Activated naive CD8-positive, alpha-beta T cell treated with anti-CD3 and anti-CD28 coated beads for 36 hours (primary cell): Measurements from ENCODE around the gene KIRREL3. TPM values are rescaled to one million over a fixed set of nuclear protein-coding genes. Genes with fewer than 3 reads are reported as not detected.

Experiments used
- DNase-seq: peaks from one replicate; pipeline ENCODE4 v3.0.0; 2021
- H3K27ac Mint-ChIP-seq: one replicate; pipeline ENCODE4 v1.8.0; 2022; ENCODE audit warnings: mild to moderate bottlenecking, moderate library complexity, mixed read lengths
- H3K27me3 Mint-ChIP-seq: one replicate; pipeline ENCODE4 v1.8.0; 2022; ENCODE audit warnings: mild to moderate bottlenecking, mixed read lengths
- H3K36me3 Mint-ChIP-seq: one replicate; pipeline ENCODE4 v1.8.0; 2021; ENCODE audit warnings: mild to moderate bottlenecking, mixed read lengths
- H3K4me1 Mint-ChIP-seq: one replicate; pipeline ENCODE4 v1.8.0; 2021; ENCODE audit warnings: mixed read lengths
- H3K4me3 Mint-ChIP-seq: one replicate; pipeline ENCODE4 v1.8.0; 2022; ENCODE audit warnings: mild to moderate bottlenecking, moderate library complexity, mixed read lengths
- H3K9me3 Mint-ChIP-seq: one replicate; pipeline ENCODE4 v1.8.0; 2022; ENCODE audit warnings: mixed read lengths
- total RNA-seq, 2 experiments: library from RNA; stranded (reverse); gene quantifications; one replicate each; pipeline ENCODE4 v1.2.3, GENCODE V29; 2021

Gene KIRREL3
- total RNA-seq, 2 experiments from 2014 or later, result not detected

DNA sequence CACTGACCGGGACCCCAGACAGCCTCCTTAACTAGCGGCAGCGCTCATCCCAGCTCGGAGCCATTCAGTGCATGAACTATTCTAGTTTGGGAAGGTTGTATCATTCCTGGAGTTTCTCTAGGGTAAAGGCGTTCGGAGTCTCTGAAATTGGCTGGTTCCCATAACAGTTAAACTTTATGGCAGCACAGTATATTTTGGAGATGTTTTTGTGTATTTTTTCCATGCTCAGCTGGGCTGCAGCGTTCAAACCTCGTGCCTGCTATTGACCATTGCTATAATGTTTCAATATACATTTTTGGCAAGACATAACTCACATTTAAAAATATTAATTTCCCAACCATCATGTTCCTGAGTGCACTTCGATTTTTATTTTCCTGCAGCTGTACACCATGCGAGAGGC is 475.4 kb downstream of the KIRREL3 start:
- Mint-ChIP-seq H3K27me3 (no peaks in the 10 kb centered on the region), H3K36me3 (no peaks in the 10 kb centered on the region), H3K4me3 (no peak overlapping the region), H3K9me3 (no peaks in the 10 kb centered on the region), H3K4me1 (no peaks in the 10 kb centered on the region), H3K27ac (no peak overlapping the region)
- no peak for DNase-seq

DNA sequence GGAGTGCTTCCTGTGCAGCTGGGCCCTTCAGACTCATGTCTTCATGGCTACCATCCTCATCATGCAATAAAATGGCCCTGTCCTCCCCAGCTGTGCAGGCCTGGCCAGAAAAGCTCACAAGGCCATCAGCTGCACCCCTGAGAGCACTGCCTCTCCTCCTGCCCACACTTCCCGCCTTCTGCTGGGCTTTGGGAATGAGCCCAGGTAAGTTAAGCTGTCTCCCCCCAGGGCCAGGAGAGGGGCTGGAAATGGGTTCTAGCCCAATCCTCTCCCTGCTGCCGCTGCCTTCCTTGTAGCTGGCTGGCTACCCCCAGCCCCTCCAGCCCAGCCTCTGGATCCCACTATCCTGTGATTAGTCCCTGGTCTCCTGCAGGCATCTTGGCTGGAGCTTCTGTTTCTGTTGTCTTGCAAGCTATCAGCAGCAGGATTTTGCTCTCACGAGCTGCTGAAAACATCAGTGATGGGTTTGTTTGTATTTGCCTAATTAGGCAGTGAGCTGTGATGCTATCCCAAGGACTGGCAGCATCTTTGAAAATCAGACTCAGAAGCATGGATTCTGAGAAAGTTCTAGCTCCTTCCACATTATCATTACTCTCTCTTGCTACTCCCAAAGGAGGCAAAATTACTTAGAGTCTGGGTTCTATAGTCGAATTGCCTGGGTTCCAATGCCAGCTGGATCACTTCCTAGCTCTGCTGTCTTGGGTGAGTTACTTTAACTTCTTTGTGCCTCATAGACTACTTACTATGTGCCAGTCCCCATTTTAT is 476.9 kb downstream of the KIRREL3 start:
- Mint-ChIP-seq H3K4me1 (no peaks in the 10 kb centered on the region), H3K9me3 (no peaks in the 10 kb centered on the region), H3K27me3 (no peaks in the 10 kb centered on the region), H3K4me3 (no peak overlapping the region), H3K36me3 (no peaks in the 10 kb centered on the region), H3K27ac (no peak overlapping the region)
- no peak for DNase-seq

DNA sequence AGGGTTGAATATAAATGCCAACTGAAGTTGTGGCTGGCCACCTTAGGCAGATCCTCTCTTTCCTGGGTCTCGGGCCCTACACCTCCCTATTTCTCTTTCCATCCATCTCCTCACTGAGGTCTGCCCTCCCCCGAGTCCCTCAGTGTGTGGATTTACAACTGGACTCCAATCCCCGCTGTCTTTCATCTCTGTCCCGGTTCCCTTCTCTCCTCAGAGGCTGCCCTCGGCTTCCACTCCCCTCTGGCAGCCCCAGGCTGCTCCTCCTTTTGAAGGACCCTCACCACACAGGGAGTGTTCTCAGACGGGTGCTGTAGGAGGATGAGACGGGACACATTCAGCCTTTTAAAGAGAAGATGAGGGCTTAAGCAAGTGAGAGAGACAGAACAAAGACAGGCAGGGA is 478.0 kb downstream of the KIRREL3 start:
- Mint-ChIP-seq H3K4me1 (no peaks in the 10 kb centered on the region), H3K36me3 (no peaks in the 10 kb centered on the region), H3K4me3 (no peak overlapping the region), H3K9me3 (no peaks in the 10 kb centered on the region), H3K27ac (no peak overlapping the region), H3K27me3 (peaks cover 3% of the 10 kb centered on the region)
- DNase-seq, result no peak

DNA sequence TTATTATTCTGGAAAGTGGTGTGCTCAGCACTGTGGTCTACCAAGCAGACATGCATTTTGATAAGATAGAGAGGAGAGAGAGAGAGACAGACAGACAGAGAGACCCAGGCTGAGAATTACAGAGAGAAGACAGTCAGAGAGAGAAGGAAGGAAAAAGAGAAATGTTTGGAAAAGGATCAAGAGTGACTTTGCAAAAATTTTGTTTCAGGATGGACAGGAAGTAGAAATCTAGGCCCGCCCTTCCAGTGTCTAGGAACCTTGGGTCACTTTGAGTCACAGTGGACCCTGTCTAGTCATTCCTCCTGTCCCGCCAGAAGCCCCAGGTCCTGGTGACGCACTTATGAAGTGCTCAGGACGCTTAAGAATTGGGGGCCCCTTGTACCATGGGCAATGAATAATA is 478.4 kb downstream of the KIRREL3 start:
- no peak overlapping the region for H3K4me3 Mint-ChIP-seq
- no peaks in the 10 kb centered on the region for H3K4me1 Mint-ChIP-seq
- H3K27ac Mint-ChIP-seq, result no peak overlapping the region
- no peak for DNase-seq
- H3K9me3 Mint-ChIP-seq, result no peaks in the 10 kb centered on the region
- no peaks in the 10 kb centered on the region for H3K36me3 Mint-ChIP-seq
- H3K27me3 Mint-ChIP-seq, result peaks cover 3% of the 10 kb centered on the region

DNA sequence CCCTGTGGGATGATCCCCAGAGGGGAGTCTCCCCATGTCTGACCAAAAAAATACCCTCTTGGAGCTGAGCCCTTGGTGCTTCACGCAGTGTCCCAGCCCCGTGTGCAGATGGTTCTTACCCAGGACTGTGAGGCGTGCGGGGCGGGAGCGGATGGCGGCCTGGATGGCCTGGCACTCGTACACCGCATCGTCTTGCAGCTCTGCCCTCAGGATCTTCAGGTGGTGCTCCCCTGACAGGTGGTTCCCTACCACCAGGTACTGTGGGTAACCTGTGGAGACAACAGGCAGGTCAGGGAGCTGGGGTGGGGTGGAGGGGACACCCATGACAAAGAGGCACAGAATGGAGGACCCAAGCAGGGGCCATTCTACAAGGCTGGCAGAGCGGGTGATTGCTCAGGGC is 479.4 kb downstream of the KIRREL3 start:
- DNase-seq, result no peak
- no peaks in the 10 kb centered on the region for H3K4me1 Mint-ChIP-seq
- no peaks in the 10 kb centered on the region for H3K9me3 Mint-ChIP-seq
- peaks cover 3% of the 10 kb centered on the region for H3K27me3 Mint-ChIP-seq
- no peak overlapping the region for H3K27ac Mint-ChIP-seq
- H3K36me3 Mint-ChIP-seq, result no peaks in the 10 kb centered on the region
- H3K4me3 Mint-ChIP-seq, result no peak overlapping the region

DNA sequence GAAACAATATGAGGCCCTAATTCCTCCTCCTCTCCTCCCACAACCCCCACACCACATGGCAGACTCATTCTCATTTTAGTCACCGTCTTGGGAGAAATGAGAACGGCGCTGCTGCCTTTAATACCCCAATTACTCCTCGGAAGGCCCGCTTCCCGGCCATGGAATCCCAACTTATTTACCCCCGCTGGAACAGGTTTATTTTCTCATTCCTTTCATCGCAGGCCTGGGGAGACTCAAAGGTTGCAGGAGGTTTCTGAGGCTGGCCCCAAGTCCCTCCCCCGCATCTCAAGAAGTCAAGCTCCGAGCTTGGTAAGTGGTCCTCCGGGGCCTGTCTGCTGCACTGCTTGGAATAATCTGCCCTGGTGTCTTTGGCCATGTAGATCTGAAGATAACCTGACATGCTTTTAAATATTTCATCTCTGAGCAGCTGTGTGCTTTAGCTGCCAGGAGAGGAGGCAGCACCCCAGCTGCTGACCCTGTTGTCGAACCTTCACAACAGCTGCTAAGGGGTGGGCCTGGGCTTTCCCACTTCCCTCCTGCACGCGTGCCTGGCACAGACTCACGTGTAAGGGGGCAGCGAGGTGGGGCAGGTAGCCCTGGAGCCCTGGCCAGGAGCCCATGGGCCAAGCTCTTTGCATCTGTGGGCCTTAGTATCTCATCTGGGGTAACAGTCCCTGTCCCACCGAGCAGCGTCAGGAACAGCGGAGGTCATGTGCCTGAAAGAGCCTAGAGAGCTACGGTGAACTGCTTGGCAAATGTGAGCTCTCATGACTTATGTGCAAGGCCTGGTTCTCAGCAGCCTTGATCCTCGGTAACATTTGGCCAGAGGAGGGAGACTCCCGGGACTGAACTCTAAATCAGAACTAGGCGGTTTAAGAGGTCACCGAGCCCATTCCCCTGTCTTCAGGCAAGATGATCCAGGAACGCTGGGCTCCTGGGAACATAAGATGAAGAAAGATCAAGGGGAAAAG is 480.5 kb downstream of the KIRREL3 start:
- Mint-ChIP-seq H3K27ac (no peak overlapping the region), H3K36me3 (no peaks in the 10 kb centered on the region), H3K9me3 (no peaks in the 10 kb centered on the region), H3K4me3 (no peak overlapping the region), H3K4me1 (no peaks in the 10 kb centered on the region), H3K27me3 (peaks cover 3% of the 10 kb centered on the region)
- no peak for DNase-seq

DNA sequence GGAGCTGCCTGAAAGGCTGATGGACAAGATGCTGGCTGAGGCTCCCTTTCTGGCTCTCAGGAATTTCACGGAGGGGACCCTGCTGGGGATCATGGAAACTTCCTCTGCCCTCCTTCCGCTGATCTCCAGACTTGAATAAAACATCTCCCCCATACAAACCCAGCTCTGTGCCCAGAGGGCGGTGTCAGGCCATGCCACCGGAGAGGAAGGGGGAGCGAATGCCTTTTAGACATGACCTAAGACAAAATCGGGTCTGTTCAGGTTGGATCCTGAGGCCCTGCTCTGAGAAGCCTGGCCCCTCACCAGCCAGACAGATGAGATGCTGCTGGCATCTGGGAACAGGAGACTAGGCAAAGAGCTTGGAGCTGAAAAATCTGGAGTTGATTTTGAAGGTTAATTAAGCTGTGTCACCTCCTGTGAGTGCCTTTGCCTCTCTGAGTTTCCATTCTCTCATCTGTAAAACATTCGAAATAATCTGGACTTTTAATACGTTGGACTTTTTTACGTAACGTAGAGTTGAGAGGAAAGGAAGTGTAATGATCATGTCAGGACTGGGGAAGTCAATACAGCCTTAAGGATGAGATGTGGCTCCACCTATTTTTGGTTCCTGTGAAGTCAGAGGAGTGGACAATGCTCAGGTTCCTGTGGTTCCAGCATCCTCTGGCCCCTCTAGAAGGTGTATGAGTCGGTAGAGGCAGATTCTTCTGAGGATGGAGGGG is 481.4 kb downstream of the KIRREL3 start:
- H3K4me3 Mint-ChIP-seq, result no peak overlapping the region
- H3K9me3 Mint-ChIP-seq, result no peaks in the 10 kb centered on the region
- H3K27ac Mint-ChIP-seq, result no peak overlapping the region
- no peaks in the 10 kb centered on the region for H3K4me1 Mint-ChIP-seq
- no peaks in the 10 kb centered on the region for H3K36me3 Mint-ChIP-seq
- peaks cover 3% of the 10 kb centered on the region for H3K27me3 Mint-ChIP-seq
- no peak for DNase-seq

DNA sequence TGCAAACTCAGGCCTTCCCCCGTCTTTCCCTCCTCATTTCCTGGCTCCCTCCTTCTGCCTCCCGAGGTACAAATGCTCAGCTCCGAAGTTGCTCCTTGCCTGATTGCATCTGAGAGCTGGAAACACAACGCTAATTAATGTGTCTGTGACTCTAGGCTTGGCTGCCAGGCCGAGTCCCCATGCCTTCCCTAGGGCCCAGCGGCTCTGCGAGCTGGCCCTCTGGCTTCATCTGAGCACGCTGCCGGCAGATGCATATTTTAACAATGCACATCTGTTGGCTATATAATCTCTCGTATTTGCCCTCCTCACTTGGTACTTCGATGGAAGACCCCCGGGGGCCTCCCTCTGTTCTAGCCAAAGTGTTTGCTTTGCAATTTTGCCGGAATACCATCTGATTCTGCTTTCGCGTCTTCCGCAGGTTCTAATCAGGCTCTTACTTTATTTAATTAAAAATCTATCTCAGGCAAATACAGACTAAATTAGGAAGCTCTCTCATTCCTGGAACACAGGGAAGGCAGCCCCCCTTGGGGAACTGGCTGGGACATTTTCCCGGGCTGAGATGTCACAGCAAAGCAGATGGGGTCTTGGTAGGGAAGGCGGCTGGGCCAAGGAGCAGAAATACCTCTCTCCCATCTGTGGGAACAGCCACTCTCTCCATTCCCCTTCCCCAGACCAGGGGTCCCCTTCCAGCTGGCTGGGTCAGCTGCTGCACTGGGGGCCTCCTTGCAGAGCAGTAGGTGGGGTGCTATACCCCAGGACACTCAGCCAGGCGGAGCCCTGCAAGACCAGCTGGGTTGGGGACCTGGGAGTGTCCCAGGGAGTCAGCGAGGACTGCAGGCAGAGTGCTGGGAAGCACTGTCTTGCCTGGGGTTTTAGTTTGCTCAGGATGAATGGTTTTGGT is 482.2 kb downstream of the KIRREL3 start:
- Mint-ChIP-seq H3K36me3 (no peaks in the 10 kb centered on the region), H3K27ac (no peak overlapping the region), H3K4me3 (no peak overlapping the region), H3K9me3 (no peaks in the 10 kb centered on the region), H3K27me3 (peaks cover 3% of the 10 kb centered on the region), H3K4me1 (no peaks in the 10 kb centered on the region)
- DNase-seq, result no peak

DNA sequence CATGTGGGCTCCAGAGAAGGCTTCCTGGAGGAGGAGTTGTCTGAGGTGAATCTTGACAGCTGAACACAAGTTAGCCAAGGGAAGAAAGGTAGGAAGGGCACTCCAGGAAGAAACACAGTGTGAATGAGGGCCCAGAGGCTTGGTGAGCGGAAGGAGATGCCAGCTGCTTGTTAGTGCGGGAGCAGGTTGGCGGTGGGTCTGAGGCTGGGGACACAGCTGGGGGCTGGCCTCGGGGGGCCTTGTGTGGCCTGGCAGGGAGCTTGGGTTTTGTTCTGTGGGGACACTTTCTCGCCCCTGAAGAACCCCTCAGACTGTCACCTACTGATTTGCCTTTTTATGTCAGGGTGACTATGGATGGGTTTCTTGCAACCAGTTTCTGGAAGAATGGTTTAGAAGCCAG is 485.1 kb downstream of the KIRREL3 start:
- Mint-ChIP-seq H3K27ac (no peak overlapping the region), H3K4me1 (no peaks in the 10 kb centered on the region), H3K9me3 (no peaks in the 10 kb centered on the region), H3K4me3 (no peak overlapping the region), H3K36me3 (no peaks in the 10 kb centered on the region), H3K27me3 (peaks cover 3% of the 10 kb centered on the region)
- no peak for DNase-seq

DNA sequence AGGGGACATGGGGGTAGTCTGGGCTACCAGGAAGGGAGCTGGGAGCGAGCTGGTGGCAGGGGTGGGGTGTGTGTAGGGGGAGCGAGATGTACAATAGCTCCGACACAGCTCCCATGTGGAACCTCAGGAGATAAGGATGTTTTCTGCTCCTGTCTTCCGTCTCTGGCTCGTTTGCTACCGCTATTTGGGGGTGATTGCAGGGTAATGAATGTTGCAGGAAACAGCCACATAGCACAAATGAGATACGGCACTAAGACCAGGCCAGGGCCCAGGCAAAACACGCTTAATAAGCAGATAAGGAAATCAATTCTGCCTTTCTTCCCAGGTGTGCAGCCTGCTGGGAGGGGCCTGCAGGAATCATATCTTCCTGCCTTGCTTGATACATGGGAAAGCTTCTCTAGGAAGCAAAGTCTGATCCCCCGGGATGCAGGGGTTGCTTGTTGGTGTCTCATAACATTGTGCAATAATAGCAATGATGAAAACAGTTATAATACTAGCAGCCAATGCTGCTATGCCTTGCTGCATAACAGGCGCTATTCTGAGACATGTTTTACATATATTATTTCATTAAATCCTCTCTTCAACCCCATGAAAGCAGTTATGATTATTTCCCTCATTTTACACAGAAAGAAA is 486.4 kb downstream of the KIRREL3 start:
- Mint-ChIP-seq H3K4me3 (no peak overlapping the region), H3K9me3 (no peaks in the 10 kb centered on the region), H3K36me3 (no peaks in the 10 kb centered on the region), H3K27ac (no peak overlapping the region), H3K27me3 (peaks cover 3% of the 10 kb centered on the region), H3K4me1 (no peaks in the 10 kb centered on the region)
- DNase-seq, result no peak

DNA sequence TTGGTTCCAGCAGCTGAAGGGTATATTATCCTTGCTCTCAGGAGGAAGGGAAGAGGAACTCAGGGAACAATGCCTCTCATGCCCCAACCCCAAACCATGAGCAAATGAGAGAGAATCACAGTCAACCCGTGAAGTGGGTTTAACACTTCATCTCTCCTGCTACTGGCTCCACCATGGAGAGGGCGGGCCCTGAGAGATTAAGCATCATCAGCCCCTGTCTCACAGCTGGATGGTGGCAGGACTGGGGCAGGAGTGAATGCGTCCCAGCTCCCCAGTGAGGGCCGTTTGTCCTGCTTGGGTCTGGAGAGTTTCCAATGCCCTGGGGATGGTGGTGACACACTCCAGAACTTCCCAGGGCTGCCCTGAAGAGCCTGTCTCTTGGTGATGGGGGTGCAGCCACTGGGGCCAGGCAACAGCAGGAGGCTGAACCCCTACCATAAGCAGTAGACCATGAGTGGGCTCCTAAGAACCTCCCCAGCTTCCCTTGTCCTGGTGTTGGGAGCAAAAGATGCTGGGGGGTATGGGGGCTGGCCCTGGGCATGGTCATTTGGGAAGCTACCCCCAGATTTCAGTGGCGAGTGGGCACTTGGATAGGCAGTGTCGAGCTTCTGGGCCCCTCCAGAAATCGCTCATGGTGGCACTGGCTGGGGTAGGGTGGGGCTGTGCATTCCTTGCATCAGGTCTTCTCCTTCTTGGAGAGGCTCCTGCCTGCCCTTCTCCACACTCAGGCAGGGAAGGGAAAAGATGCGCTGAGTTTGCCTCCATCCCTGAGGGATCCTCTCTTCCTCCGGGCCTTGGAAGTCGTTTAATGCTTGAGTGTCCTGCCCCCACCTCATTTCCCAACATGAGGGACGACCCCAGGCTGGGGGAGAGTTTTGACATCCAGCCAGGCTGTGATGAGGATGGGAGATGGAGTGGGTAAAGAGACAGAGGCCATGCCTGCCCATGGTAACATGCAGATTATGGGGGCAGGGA is 487.5 kb downstream of the KIRREL3 start:
- H3K4me1 Mint-ChIP-seq, result no peaks in the 10 kb centered on the region
- H3K4me3 Mint-ChIP-seq, result no peak overlapping the region
- peaks cover 1% of the 10 kb centered on the region for H3K27me3 Mint-ChIP-seq
- H3K36me3 Mint-ChIP-seq, result no peaks in the 10 kb centered on the region
- H3K9me3 Mint-ChIP-seq, result no peaks in the 10 kb centered on the region
- DNase-seq, result no peak
- H3K27ac Mint-ChIP-seq, result no peak overlapping the region

DNA sequence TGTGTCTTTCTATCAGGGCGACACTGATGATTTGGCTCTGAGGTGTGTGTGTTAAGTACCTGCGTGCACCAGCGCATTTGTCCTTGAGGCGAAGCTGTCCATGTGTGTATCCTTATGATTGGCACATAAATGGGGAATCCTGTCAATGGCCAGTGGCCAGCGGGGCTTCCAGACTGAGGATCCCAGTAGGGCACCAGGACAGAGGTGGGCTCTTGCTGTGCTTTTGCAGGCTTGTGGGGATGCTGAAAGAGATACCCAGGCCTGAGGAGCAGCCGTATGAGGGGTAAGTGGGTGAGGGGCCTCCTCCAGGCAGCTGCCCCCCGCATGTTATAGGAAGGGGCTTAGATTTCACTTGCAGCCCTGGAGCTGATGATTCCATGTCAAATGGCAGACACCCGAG is 488.3 kb downstream of the KIRREL3 start:
- no peaks in the 10 kb centered on the region for H3K4me1 Mint-ChIP-seq
- H3K4me3 Mint-ChIP-seq, result no peak overlapping the region
- no peak overlapping the region for H3K27ac Mint-ChIP-seq
- no peaks in the 10 kb centered on the region for H3K9me3 Mint-ChIP-seq
- H3K36me3 Mint-ChIP-seq, result no peaks in the 10 kb centered on the region
- DNase-seq, result no peak
- H3K27me3 Mint-ChIP-seq, result peaks cover 3% of the 10 kb centered on the region

DNA sequence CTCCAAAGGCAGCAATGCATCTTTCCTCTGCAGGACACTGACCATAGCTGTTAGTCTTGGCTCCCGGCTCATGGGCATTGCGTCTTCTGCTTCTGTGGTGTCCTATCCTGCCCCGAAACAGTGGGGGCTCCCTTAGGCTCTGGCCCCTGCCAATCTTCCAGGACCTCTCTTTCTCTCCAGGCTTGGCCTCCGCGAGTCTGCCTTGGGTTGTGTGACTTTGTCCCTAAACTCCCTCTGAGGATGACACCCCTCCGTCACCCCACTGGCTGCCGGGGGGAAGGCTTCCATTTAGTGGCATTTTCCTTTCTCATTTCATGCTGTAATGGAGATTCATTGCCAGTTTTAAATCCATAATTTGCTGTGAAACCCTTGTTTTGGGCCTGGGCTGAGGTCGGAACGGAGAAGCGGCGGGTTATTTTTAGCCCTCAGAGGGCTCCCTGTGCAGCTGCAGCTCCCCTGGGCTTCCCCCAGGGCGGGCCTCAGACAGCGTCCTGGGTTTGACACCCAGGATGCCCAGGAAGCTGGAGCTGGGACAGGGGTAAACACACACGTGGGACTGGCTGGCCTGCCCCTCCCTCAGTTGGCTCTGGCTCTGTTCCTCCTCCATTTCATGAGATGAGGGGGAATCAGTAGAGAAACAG is 489.0 kb downstream of the KIRREL3 start:
- no peaks in the 10 kb centered on the region for H3K36me3 Mint-ChIP-seq
- H3K9me3 Mint-ChIP-seq, result peaks cover 3% of the 10 kb centered on the region
- DNase-seq, result no peak
- H3K27me3 Mint-ChIP-seq, result peaks cover 3% of the 10 kb centered on the region
- no peak overlapping the region for H3K27ac Mint-ChIP-seq
- H3K4me3 Mint-ChIP-seq, result no peak overlapping the region
- H3K4me1 Mint-ChIP-seq, result no peaks in the 10 kb centered on the region
